Measurements from ENCODE around the gene CTNNA3.

DNA sequence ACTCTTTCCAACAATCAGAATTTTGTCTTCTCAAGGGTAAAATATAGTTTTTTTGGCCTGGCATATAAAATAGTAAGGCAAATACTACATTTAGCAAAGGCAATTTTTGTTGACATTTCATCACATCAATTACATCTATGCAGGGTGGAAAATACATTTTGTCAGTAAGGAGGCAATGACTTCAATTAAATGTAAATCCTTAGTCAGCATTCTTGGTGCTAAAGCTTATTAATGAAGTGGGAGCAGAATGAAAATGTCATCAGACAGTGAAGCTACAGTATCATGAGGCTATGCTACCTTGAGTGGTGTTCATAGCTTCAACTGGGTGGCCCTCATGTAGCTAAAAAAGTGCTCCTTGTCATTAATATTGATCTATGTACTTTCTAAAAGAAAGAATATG, 761.3 kb downstream of the CTNNA3 start:
- TF ChIP-seq, protein P1, sequence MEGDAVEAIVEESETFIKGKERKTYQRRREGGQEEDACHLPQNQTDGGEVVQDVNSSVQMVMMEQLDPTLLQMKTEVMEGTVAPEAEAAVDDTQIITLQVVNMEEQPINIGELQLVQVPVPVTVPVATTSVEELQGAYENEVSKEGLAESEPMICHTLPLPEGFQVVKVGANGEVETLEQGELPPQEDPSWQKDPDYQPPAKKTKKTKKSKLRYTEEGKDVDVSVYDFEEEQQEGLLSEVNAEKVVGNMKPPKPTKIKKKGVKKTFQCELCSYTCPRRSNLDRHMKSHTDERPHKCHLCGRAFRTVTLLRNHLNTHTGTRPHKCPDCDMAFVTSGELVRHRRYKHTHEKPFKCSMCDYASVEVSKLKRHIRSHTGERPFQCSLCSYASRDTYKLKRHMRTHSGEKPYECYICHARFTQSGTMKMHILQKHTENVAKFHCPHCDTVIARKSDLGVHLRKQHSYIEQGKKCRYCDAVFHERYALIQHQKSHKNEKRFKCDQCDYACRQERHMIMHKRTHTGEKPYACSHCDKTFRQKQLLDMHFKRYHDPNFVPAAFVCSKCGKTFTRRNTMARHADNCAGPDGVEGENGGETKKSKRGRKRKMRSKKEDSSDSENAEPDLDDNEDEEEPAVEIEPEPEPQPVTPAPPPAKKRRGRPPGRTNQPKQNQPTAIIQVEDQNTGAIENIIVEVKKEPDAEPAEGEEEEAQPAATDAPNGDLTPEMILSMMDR (IDR thresholded peaks at IDR 0.05): no peak
- no peak for TF ChIP-seq POLR2A (IDR thresholded peaks at IDR 0.05)
